ENCODE results near the gene CCDC57. TPM values are rescaled to one million over a fixed set of nuclear protein-coding genes. Genes with fewer than 3 reads are reported as not detected.
A peak's percentile ranks its signal among the peaks of the same experiment; 100 is the strongest.

Gene CCDC57
- total RNA-seq, 1 donor from 2014 or later: 92.1 TPM

- peak overlapping the region; percentile 22 for H3K4me3 Mint-ChIP-seq
- TF ChIP-seq CTCF (IDR thresholded peaks at IDR 0.05; ENCODE audit: unreplicated experiment): no peak
- DNase-seq (ENCODE audit: low spot score in 2 of 2, unreplicated experiment in 2 of 2): no peak
Measured at GRCh38 chr17:82232876-82233785, 20.5 kb upstream of the CCDC57 start.

GRCh38 chr17:82232322-82232820, 19.7 kb upstream of the CCDC57 start:
- Mint-ChIP-seq H3K9me3 (no peaks in the 10 kb centered on the region), H3K36me3 (peaks cover under 1% of the 10 kb centered on the region), H3K27me3 (ENCODE audit: low read depth) (peaks cover 11% of the 10 kb centered on the region), H3K4me1 (peaks cover 19% of the 10 kb centered on the region), H3K27ac (no peak overlapping the region), H3K4me3 (peak overlapping the region; percentile 43)
- TF ChIP-seq CTCF (IDR thresholded peaks at IDR 0.05; ENCODE audit: unreplicated experiment): no peak
- DNase-seq (ENCODE audit: low spot score in 2 of 2, unreplicated experiment in 2 of 2): no peak

More at GRCh38 chr17:82232876-82233785, 20.5 kb upstream of the CCDC57 start:
- H3K9me3 Mint-ChIP-seq: no peaks in the 10 kb centered on the region
- no peak overlapping the region for H3K27ac Mint-ChIP-seq
- peaks cover 19% of the 10 kb centered on the region for H3K4me1 Mint-ChIP-seq
- peaks cover 3% of the 10 kb centered on the region for H3K36me3 Mint-ChIP-seq
- H3K27me3 Mint-ChIP-seq (ENCODE audit: low read depth): peaks cover 5% of the 10 kb centered on the region

- Mint-ChIP-seq H3K36me3 (no peaks in the 10 kb centered on the region), H3K4me1 (peaks cover 19% of the 10 kb centered on the region), H3K4me3 (peak overlapping the region; percentile 53), H3K27ac (no peak overlapping the region), H3K27me3 (ENCODE audit: low read depth) (peaks cover 14% of the 10 kb centered on the region), H3K9me3 (no peaks in the 10 kb centered on the region)
- TF ChIP-seq CTCF (IDR thresholded peaks at IDR 0.05; ENCODE audit: unreplicated experiment): no peak
- no peak for DNase-seq (ENCODE audit: low spot score in 2 of 2, unreplicated experiment in 2 of 2)
Measured at GRCh38 chr17:82231562-82232321, 19.1 kb upstream of the CCDC57 start.

- DNase-seq (ENCODE audit: low spot score in 2 of 2, unreplicated experiment in 2 of 2): no peak
- Mint-ChIP-seq H3K27ac (no peak overlapping the region), H3K4me1 (peaks cover 19% of the 10 kb centered on the region), H3K4me3 (peak overlapping the region; percentile 53), H3K27me3 (ENCODE audit: low read depth) (peaks cover 14% of the 10 kb centered on the region), H3K36me3 (no peaks in the 10 kb centered on the region), H3K9me3 (no peaks in the 10 kb centered on the region)
- TF ChIP-seq CTCF (IDR thresholded peaks at IDR 0.05; ENCODE audit: unreplicated experiment): no peak
Measured at GRCh38 chr17:82231312-82231561, 18.6 kb upstream of the CCDC57 start.

GRCh38 chr17:82230609-82231311, 18.1 kb upstream of the CCDC57 start:
- Mint-ChIP-seq H3K4me1 (peaks cover 16% of the 10 kb centered on the region), H3K27me3 (ENCODE audit: low read depth) (peaks cover 14% of the 10 kb centered on the region), H3K9me3 (no peaks in the 10 kb centered on the region), H3K27ac (no peak overlapping the region), H3K4me3 (peak overlapping the region; percentile 78), H3K36me3 (no peaks in the 10 kb centered on the region)
- DNase-seq (ENCODE audit: low spot score in 2 of 2, unreplicated experiment in 2 of 2): peak; percentile 65 to 66
- TF ChIP-seq CTCF (IDR thresholded peaks at IDR 0.05; ENCODE audit: unreplicated experiment): peak; percentile 60
